Brain microvascular endothelial cell (primary cell): ENCODE results near the gene PWWP2B.
"Not testable (repeated sequence)": the region's sequence is repeated elsewhere in the genome, so short reads cannot be mapped to it uniquely, and the experiment has no call there.

Experiments
- DNase-seq: peaks from one replicate; pipeline ENCODE4 v3.0.0-alpha.2; 2020
- H3K27ac ChIP-seq: fragments of 250-450 bp; sonication (Bioruptor Pico); 2 replicates; pipeline ENCODE4 v1.5.1; 2020; ENCODE audit warnings: mild to moderate bottlenecking, moderate library complexity
- H3K27me3 ChIP-seq: fragments of 250-450 bp; sonication (Bioruptor Pico); replicated peaks from 2 replicates; pipeline ENCODE4 v1.5.1; 2020; ENCODE audit warnings: mild to moderate bottlenecking
- H3K36me3 ChIP-seq: fragments of 250-450 bp; sonication (Bioruptor Pico); replicated peaks from 2 replicates; pipeline ENCODE4 v1.5.1; 2020; ENCODE audit warnings: mild to moderate bottlenecking
- H3K4me3 ChIP-seq: 2 replicates; pipeline ENCODE4 v1.5.1; 2011; ENCODE audit warnings: low read depth, mild to moderate bottlenecking, control low read depth, low read length, moderate library complexity
- in situ Hi-C: cut with HindIII; loops from 2 replicates; pipeline ENCODE4 v1.10.0; 2017; ENCODE audit warnings: low sequenced_read_pairs, low pct_ligation_motif_present
- TF ChIP-seq, protein P1 (sequence below): IDR thresholded peaks from 2 replicates; pipeline ENCODE4 v1.5.1; 2011; ENCODE audit warnings: low read depth, mild to moderate bottlenecking, moderate library complexity, low read length, control low read depth, inconsistent platforms; ENCODE audit errors: missing control alignments

Gene PWWP2B

DNA sequence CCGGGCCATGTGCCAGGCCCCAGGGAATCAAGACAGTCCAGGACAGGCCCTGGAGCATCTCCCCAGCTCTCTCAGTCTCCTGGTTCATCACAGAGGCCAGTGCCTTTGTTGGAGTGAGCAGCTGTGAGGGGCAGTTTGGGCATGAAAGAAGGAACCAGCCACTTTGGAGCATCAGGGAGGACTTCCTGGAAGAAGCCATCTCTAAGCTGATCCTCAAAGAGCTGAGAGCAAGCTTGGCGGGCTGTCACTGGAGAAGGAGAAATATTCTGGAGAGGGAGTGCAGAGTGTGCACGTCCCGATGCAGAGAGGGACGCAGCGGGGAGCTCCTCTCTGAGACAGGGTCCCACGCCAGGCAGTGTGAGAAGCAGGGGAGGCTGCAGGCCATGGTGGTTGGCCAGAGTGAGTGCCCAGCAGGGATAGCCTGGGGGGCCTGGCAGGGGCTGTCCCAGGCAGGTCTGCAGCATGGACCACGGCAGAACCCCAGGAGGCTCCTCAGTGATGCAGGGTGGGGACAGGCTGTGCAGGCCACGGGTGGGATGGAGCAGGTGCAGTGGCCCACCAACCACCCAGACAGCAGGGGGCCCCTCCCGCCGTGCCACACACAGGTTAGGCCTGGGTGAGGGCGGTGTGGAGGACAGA lies 34.7 kb downstream of the PWWP2B start:
- Histone ChIP-seq H3K36me3 (no peaks in the 10 kb centered on the region), H3K4me3 (no peak overlapping the region), H3K27ac (no peak overlapping the region), H3K27me3 (no peaks in the 10 kb centered on the region)
- DNase-seq: no peak
- TF ChIP-seq, protein P1, sequence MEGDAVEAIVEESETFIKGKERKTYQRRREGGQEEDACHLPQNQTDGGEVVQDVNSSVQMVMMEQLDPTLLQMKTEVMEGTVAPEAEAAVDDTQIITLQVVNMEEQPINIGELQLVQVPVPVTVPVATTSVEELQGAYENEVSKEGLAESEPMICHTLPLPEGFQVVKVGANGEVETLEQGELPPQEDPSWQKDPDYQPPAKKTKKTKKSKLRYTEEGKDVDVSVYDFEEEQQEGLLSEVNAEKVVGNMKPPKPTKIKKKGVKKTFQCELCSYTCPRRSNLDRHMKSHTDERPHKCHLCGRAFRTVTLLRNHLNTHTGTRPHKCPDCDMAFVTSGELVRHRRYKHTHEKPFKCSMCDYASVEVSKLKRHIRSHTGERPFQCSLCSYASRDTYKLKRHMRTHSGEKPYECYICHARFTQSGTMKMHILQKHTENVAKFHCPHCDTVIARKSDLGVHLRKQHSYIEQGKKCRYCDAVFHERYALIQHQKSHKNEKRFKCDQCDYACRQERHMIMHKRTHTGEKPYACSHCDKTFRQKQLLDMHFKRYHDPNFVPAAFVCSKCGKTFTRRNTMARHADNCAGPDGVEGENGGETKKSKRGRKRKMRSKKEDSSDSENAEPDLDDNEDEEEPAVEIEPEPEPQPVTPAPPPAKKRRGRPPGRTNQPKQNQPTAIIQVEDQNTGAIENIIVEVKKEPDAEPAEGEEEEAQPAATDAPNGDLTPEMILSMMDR: no peak
- in situ Hi-C loops: no loop called here

DNA sequence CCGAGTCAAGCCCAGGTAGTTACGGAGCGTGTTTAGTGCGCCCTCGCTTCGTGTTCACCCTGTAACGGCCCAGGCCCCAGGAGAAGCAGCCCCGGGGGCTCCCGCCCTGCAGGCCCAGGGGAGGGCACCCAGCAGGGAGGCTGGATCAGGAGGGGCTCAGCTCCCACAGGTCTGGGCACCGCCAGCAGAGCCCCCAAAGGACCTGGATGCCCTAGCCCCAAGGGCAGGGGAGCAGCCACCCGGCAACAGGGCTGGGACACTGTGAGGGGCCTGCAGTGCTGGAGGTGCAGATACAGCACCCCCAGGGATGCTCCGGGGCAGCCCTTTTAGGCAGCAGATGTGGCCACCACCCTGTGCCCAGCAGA lies 35.2 kb downstream of the PWWP2B start:
- Histone ChIP-seq H3K27ac (no peak overlapping the region), H3K27me3 (no peaks in the 10 kb centered on the region), H3K4me3 (no peak overlapping the region), H3K36me3 (no peaks in the 10 kb centered on the region)
- DNase-seq: no peak
- in situ Hi-C loops: no loop called here
- TF ChIP-seq, protein P1: no peak

DNA sequence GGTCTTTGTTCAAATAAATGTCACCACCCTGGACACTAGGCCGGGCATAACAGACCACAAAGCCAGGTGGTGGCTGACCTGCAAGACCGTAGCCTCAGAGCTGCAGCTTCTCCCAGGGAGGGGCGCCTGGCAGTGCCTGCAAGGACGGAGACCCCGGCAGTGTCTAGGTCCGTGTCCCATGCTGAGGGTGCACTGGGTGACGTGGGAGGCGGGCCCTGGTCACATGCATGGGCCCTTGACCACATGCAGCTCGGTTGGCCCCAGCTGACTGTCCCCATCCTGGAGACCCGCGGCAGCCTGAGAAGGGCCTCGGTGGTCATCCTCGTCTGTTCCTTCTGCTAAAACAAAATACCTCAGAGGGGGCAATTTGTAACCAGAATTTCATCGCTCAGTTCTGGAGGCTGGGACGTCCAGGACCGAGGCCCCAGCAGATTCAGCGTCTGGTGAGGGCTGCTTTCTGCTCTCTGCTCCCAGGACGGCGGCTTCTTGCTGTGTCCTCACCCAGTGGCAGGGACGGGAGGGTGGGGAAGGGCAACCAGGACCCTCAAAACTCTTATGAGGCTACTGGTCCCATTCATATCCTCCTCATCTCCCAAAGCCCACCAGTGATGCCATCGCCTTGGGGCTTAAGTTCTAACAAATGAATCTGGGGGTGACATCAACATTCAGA lies 36.8 kb downstream of the PWWP2B start:
- in situ Hi-C loops: no loop called here
- Histone ChIP-seq H3K27me3 (no peaks in the 10 kb centered on the region), H3K36me3 (no peaks in the 10 kb centered on the region), H3K4me3 (no peak overlapping the region), H3K27ac (no peak overlapping the region)
- TF ChIP-seq, protein P1: no peak
- DNase-seq: no peak

DNA sequence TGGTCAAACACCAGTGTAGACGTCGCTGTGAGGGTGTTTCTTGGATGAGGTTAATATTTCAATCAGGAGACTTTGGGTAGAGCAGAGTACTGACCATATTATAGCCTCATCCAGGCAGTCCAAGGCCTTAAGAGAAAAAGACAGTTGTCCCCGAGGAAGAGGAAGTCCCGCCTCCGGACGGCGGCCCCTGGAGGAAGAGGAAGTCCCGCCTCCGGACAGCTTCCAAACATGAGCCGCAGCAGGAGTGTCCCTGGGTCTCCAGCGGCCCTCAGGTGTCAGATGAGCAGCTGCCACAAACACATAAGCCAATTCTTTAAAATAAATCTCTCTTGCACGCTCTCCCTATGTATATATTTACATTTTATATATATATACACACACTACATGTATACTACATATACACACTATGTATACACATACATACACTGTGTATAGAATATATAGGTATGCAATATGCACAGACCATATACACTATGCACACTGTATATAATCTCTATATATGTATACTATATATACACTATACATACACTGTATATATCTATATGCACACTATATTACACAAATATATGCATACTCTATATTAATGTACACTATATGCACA lies 37.5 kb downstream of the PWWP2B start:
- Histone ChIP-seq H3K27ac (no peak overlapping the region), H3K36me3 (no peaks in the 10 kb centered on the region)
- in situ Hi-C loops: no loop called here

DNA sequence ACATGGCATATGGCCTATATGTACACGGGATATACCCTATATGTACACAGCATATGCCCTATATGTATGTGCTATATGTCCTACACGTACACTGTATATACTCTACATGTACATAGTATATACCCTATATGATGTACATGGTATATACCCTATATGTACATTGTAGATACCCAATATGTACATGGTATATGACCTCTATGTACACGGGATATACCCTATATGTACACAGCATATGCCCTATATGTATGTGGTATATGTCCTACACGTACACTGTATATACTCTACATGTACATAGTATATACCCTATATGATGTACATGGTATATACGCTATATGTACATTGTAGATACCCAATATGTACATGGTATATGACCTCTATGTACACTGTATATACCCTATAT lies 38.3 kb downstream of the PWWP2B start:
- DNase-seq, H3K36me3 ChIP-seq, in situ Hi-C loops, H3K27ac ChIP-seq, H3K4me3 ChIP-seq, H3K27me3 ChIP-seq: not testable (repeated sequence)

More for the DNA sequence above, 37.5 kb downstream of the PWWP2B start:
- TF ChIP-seq, protein P1: no peak
- Histone ChIP-seq H3K4me3 (no peak overlapping the region), H3K27me3 (no peaks in the 10 kb centered on the region)
- no peak for DNase-seq

DNA sequence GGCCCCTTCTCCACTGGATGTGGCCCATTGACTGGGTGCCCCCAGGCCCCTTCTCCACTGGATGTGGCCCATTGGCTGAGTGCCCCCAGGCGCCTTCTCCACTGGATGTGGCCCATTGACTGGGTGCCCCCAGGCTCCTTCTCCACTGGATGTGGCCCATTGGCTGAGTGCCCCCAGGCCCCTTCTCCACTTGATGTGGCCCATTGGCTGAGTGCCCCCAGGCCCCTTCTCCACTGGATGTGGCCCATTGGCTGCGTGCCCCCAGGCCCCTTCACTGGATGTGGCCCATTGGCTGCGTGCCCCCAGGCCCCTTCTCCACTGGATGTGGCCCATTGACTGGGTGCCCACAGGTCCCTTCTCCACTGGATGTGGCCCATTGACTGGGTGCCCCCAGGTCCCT lies 39.1 kb downstream of the PWWP2B start:
- H3K27ac ChIP-seq, in situ Hi-C loops, H3K36me3 ChIP-seq, H3K4me3 ChIP-seq, DNase-seq, H3K27me3 ChIP-seq: not testable (repeated sequence)
